ENCODE measurements around the gene PITX2. TPM values are rescaled to one million over a fixed set of nuclear protein-coding genes. Genes with fewer than 3 reads are reported as not detected.

The PITX2 gene
- total RNA-seq, 1 experiment from 2014 or later, result 8.5 TPM

DNA sequence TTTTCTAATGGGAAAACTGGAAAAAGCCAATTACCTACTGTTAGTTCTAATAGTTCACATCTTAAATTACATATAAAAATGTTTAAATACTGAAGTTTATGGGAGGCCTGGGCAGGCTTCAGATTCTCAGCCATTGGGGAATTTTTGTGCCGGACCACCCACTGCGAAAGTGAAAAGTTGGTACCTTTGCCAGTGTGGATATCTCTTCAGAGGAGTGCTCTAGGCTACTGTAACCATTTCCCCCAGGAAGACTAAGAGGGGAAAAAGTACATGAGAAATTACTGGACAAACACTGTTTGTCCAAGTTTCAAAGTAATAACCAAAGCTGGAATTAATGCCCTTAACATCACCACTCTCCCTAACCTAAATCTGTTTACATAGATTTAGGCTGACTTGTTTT, 20.8 kb downstream of the PITX2 start:
- Mint-ChIP-seq H3K27me3 (ENCODE audit: low read depth) (no peaks in the 10 kb centered on the region), H3K27ac (no peak overlapping the region), H3K36me3 (ENCODE audit: insufficient read depth in 1 of 3, low read depth in 3 of 3) (peaks cover 0 to 10% (median 0%) of the 10 kb centered on the region in 3 experiments; a peak in 3 of 7 replicates), H3K9me3 (peaks cover 0 to 4% of the 10 kb centered on the region in 2 experiments; a peak in 1 of 5 replicates), H3K4me1 (no peaks in the 10 kb centered on the region; a peak in 1 of 4 replicates), H3K4me3 (no peak overlapping the region)
- H2BK15ac ChIP-seq (ENCODE audit: low read depth, low read length), result no peak overlapping the region
- no peak overlapping the region for H3K56ac ChIP-seq (ENCODE audit: insufficient read length, low read depth, low read length)
- no peak overlapping the region for H3K23ac ChIP-seq (ENCODE audit: insufficient read length, low read depth, low read length)
- H3K27ac ChIP-seq (ENCODE audit: insufficient read length, low read depth, low read length), result no peak overlapping the region
- H2BK12ac ChIP-seq (ENCODE audit: insufficient read length, low read depth, low read length), result no peak overlapping the region
- H3T11ph ChIP-seq (ENCODE audit: low read length), result no peak overlapping the region
- H3K79me1 ChIP-seq (ENCODE audit: insufficient read depth, low read depth, low read length, poor library complexity, severe bottlenecking), result no peaks in the 10 kb centered on the region
- no peak overlapping the region for H2BK20ac ChIP-seq (ENCODE audit: low read depth, low read length, poor library complexity, severe bottlenecking)
- H2BK120ac ChIP-seq (ENCODE audit: low read depth, low read length, poor library complexity, severe bottlenecking), result no peak overlapping the region
- H3K18ac ChIP-seq (ENCODE audit: insufficient read length, low read depth, low read length), result no peak overlapping the region
- no peak overlapping the region for H3K4me2 ChIP-seq (ENCODE audit: insufficient read depth, insufficient read length, low read length)
- H3K9ac ChIP-seq (ENCODE audit: extremely low read depth, insufficient read length, low read length), result no peak overlapping the region
- H3K14ac ChIP-seq (ENCODE audit: insufficient read depth, low read length), result no peak overlapping the region
- no peaks in the 10 kb centered on the region for H4K20me1 ChIP-seq (ENCODE audit: control insufficient read depth, insufficient read depth, insufficient read length)
- no CpG with 5 or more reads among the region's 2 CpGs for WGBS (ENCODE audit: extremely low coverage, insufficient read length, low lambda C conversion rate)
- TF ChIP-seq, protein P1, sequence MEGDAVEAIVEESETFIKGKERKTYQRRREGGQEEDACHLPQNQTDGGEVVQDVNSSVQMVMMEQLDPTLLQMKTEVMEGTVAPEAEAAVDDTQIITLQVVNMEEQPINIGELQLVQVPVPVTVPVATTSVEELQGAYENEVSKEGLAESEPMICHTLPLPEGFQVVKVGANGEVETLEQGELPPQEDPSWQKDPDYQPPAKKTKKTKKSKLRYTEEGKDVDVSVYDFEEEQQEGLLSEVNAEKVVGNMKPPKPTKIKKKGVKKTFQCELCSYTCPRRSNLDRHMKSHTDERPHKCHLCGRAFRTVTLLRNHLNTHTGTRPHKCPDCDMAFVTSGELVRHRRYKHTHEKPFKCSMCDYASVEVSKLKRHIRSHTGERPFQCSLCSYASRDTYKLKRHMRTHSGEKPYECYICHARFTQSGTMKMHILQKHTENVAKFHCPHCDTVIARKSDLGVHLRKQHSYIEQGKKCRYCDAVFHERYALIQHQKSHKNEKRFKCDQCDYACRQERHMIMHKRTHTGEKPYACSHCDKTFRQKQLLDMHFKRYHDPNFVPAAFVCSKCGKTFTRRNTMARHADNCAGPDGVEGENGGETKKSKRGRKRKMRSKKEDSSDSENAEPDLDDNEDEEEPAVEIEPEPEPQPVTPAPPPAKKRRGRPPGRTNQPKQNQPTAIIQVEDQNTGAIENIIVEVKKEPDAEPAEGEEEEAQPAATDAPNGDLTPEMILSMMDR (conservative IDR thresholded peaks at IDR 0.05), result no peak
- H3K23me2 ChIP-seq (ENCODE audit: insufficient read length, low read depth, low read length, poor library complexity, severe bottlenecking), result no peaks in the 10 kb centered on the region
- no peaks in the 10 kb centered on the region for H3K79me2 ChIP-seq (ENCODE audit: insufficient read depth, low read length)
- no peak overlapping the region for H2AK5ac ChIP-seq (ENCODE audit: insufficient read length, low read length)
- no peaks in the 10 kb centered on the region for H3K4me1 ChIP-seq (ENCODE audit: insufficient read depth, low read length)
- H4K91ac ChIP-seq (ENCODE audit: insufficient read length, low read depth, low read length), result no peak overlapping the region
- no peaks in the 10 kb centered on the region for H3K9me3 ChIP-seq (ENCODE audit: control insufficient read depth, low read depth, low read length)
- H2AFZ ChIP-seq (ENCODE audit: low read length), result no peak overlapping the region
- no peak overlapping the region for H4K5ac ChIP-seq (ENCODE audit: insufficient read length, low read depth, low read length)
- no peak overlapping the region for H4K8ac ChIP-seq (replicated peaks; ENCODE audit: insufficient read length, low read depth, low read length)
- DNase-seq, result no peak
- no peak overlapping the region for H3K4ac ChIP-seq (ENCODE audit: low read depth, low read length)
- no peaks in the 10 kb centered on the region for H3K27me3 ChIP-seq (ENCODE audit: insufficient read depth, low read length)
- H2BK5ac ChIP-seq (ENCODE audit: insufficient read length, low read length), result no peak overlapping the region

Measured in H9 (cell line).